H1 (cell line): ENCODE measurements around the gene COX7C. TPM values are rescaled to one million over a fixed set of nuclear protein-coding genes. Genes with fewer than 3 reads are reported as not detected.

ENCODE experiments used
- CTCF ChIP-seq, 3 experiments: IDR thresholded peaks; 1 replicate in 2 of 3; 2 replicates in 1 of 3; pipeline versions ENCODE4 v1.5.1 to v1.6.1; 2011; ENCODE audit warnings: low read length in 3 of 3, mild to moderate bottlenecking in 3 of 3, inconsistent platforms in 2 of 3, low read depth in 1 of 3, moderate library complexity in 1 of 3; ENCODE audit not compliant: insufficient read depth in 1 of 3; ENCODE audit errors: control extremely low read depth in 1 of 3
- polyA plus RNA-seq, 7 experiments: library from polyadenylated mRNA; depleted of rRNA in 3 of 7; stranded (reverse) in 5 of 7; unstranded in 2 of 7; fragments of >200 nt in 5 of 7; fragments of 200-250 nt in 2 of 7; gene quantifications; 1 replicate in 5 of 7; 2 replicates in 1 of 7; 4 replicates in 1 of 7; pipeline versions ENCODE4 v1.2.1 to v1.2.3, GENCODE V29; 2011 to 2013; ENCODE audit warnings: missing spikeins in 2 of 7, mixed read lengths in 2 of 7
- total RNA-seq: library from RNA; stranded (reverse); fragmentation: NEBNext Ultra II Directional; extraction: Animal tissue kit (Norgen Biotek cat#: 25700); gene quantifications from 2 replicates; pipeline ENCODE4 v1.2.1, GENCODE V29; 2021

Gene COX7C
- total and polyA plus RNA-seq, 2 of the 8 experiments (the other 6 are each of a cell fraction or from before 2014, with no cell fraction given), result 1,059 to 1,207 TPM

- TF ChIP-seq CTCF (IDR thresholded peaks at IDR 0.05; ENCODE audit: control extremely low read depth in 1 of 3, insufficient read depth in 1 of 3, low read depth in 1 of 3, low read length in 3 of 3), result no peak
Measured at GRCh38 chr5:86613455-86613854, 4.3 kb upstream of the COX7C start (continued).
